BE2C (cell line): ENCODE results near the gene KIF6.

Experiments
- DNase-seq: peaks from one replicate; pipeline ENCODE4 v3.0.0-alpha.2; 2020
- H3K27me3 ChIP-seq: fragments of 250-450 bp; sonication (Bioruptor Pico); 2 replicates; pipeline ENCODE4 v1.5.1; 2020; ENCODE audit warnings: mild to moderate bottlenecking
- H3K36me3 ChIP-seq: fragments of 250-450 bp; sonication (Bioruptor Pico); 2 replicates; pipeline ENCODE4 v1.5.1; 2020; ENCODE audit warnings: mild to moderate bottlenecking
- H3K4me1 ChIP-seq: fragments of 250-450 bp; sonication (Bioruptor Pico); 2 replicates; pipeline ENCODE4 v1.5.1; 2020
- H3K4me3 ChIP-seq: 2 replicates; pipeline ENCODE4 v1.5.1; 2011; ENCODE audit warnings: low read depth, low read length
- H3K9me3 ChIP-seq: fragments of 250-450 bp; sonication (Bioruptor Pico); 2 replicates; pipeline ENCODE4 v1.5.1; 2020
- CTCF ChIP-seq: IDR thresholded peaks from 2 replicates; pipeline ENCODE4 v1.5.1; 2012; ENCODE audit warnings: mild to moderate bottlenecking, low read depth, low read length

The KIF6 gene

GRCh38 chr6:39573541-39573940 lies 151.7 kb downstream of the KIF6 start:
- H3K9me3 ChIP-seq = no peaks in the 10 kb centered on the region
- TF ChIP-seq CTCF = no peak
- no peaks in the 10 kb centered on the region for H3K4me1 ChIP-seq
- DNase-seq = no peak
- peaks cover 8% of the 10 kb centered on the region; the same call in 1 of the 2 replicates for H3K27me3 ChIP-seq
- H3K36me3 ChIP-seq = no peaks in the 10 kb centered on the region
- no peak overlapping the region for H3K4me3 ChIP-seq

- TF ChIP-seq CTCF = no peak
- no peaks in the 10 kb centered on the region for H3K4me1 ChIP-seq
These were observed 152.4 kb downstream of the KIF6 start for GRCh38 chr6:39572661-39573340.

GRCh38 chr6:39568896-39569295 lies 156.3 kb downstream of the KIF6 start:
- no peak for TF ChIP-seq CTCF
- H3K4me1 ChIP-seq = no peaks in the 10 kb centered on the region
- no peaks in the 10 kb centered on the region; the same call in 1 of the 2 replicates for H3K27me3 ChIP-seq
- no peak for DNase-seq
- no peaks in the 10 kb centered on the region for H3K36me3 ChIP-seq
- no peak overlapping the region for H3K4me3 ChIP-seq
- H3K9me3 ChIP-seq = no peaks in the 10 kb centered on the region

More at GRCh38 chr6:39572661-39573340, 152.4 kb downstream of the KIF6 start:
- Histone ChIP-seq H3K27me3 (peaks cover 8% of the 10 kb centered on the region; the same call in 1 of the 2 replicates), H3K36me3 (no peaks in the 10 kb centered on the region), H3K9me3 (no peaks in the 10 kb centered on the region), H3K4me3 (no peak overlapping the region)
- DNase-seq = no peak

- no peaks in the 10 kb centered on the region for H3K9me3 ChIP-seq
- no peak for TF ChIP-seq CTCF
- no peak overlapping the region for H3K4me3 ChIP-seq
- H3K4me1 ChIP-seq = no peaks in the 10 kb centered on the region
- H3K36me3 ChIP-seq = no peaks in the 10 kb centered on the region
- no peaks in the 10 kb centered on the region; the same call in 1 of the 2 replicates for H3K27me3 ChIP-seq
- DNase-seq = no peak
These were observed 158.1 kb downstream of the KIF6 start for GRCh38 chr6:39567091-39567490.

GRCh38 chr6:39566456-39566855 lies 158.8 kb downstream of the KIF6 start:
- Histone ChIP-seq H3K27me3 (no peaks in the 10 kb centered on the region; the same call in 1 of the 2 replicates), H3K4me3 (no peak overlapping the region), H3K9me3 (no peaks in the 10 kb centered on the region), H3K4me1 (no peaks in the 10 kb centered on the region), H3K36me3 (no peaks in the 10 kb centered on the region)
- DNase-seq = no peak
- no peak for TF ChIP-seq CTCF

GRCh38 chr6:39565956-39566355 lies 159.3 kb downstream of the KIF6 start:
- Histone ChIP-seq H3K27me3 (no peaks in the 10 kb centered on the region; the same call in 1 of the 2 replicates), H3K4me1 (no peaks in the 10 kb centered on the region), H3K9me3 (no peaks in the 10 kb centered on the region), H3K36me3 (no peaks in the 10 kb centered on the region), H3K4me3 (no peak overlapping the region)
- no peak for TF ChIP-seq CTCF
- DNase-seq = no peak
